ENCODE data around the gene PFDN2. TPM values are rescaled to one million over a fixed set of nuclear protein-coding genes. Genes with fewer than 3 reads are reported as not detected.
A peak's percentile ranks its signal among the peaks of the same experiment; 100 is the strongest.

Gene PFDN2
- total RNA-seq, 1 donor from 2014 or later = 57.9 TPM

GRCh38 chr1:161080441-161081405 is 37.1 kb downstream of the PFDN2 start:
- Mint-ChIP-seq H3K4me3 (ENCODE audit: unreplicated experiment) (no peak overlapping the region), H3K4me1 (ENCODE audit: low read depth) (peaks cover 38% of the 10 kb centered on the region), H3K9me3 (ENCODE audit: low read depth) (no peaks in the 10 kb centered on the region), H3K36me3 (ENCODE audit: low read depth) (no peaks in the 10 kb centered on the region), H3K27ac (ENCODE audit: unreplicated experiment) (peak overlapping the region; percentile 57), H3K27me3 (ENCODE audit: low read depth) (no peaks in the 10 kb centered on the region)
- no peak for DNase-seq (ENCODE audit: low spot score)
- no peak for TF ChIP-seq CTCF (IDR thresholded peaks at IDR 0.05)

- Mint-ChIP-seq H3K9me3 (ENCODE audit: low read depth) (no peaks in the 10 kb centered on the region), H3K4me1 (ENCODE audit: low read depth) (peaks cover 31% of the 10 kb centered on the region), H3K27me3 (ENCODE audit: low read depth) (no peaks in the 10 kb centered on the region), H3K4me3 (ENCODE audit: unreplicated experiment) (no peak overlapping the region), H3K36me3 (ENCODE audit: low read depth) (no peaks in the 10 kb centered on the region), H3K27ac (ENCODE audit: unreplicated experiment) (no peak overlapping the region)
- no peak for TF ChIP-seq CTCF (IDR thresholded peaks at IDR 0.05)
- DNase-seq (ENCODE audit: low spot score) = no peak
Observed at GRCh38 chr1:161079436-161080110, 38.3 kb downstream of the PFDN2 start.

DNA sequence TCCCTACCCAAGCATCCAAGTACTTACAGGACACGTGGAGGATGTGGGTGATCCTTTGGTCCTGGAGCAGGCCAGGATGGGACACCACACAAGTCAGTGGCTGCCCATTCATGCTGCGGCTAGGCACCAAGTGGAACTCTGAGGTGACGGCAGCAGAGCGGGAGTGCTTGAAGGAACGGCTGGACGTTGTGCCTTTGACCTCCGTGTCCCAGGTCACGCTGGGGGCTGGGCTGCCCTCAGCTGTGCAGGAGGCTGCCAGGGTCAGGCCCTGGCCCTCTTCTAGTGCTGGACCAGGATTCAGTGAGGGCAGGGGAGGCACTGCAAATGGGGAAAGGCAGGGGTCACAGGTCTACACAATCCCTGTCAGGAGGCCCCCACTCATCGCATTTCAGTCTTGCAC is 40.4 kb downstream of the PFDN2 start:
- no peaks in the 10 kb centered on the region for H3K9me3 Mint-ChIP-seq (ENCODE audit: low read depth)
- TF ChIP-seq CTCF (IDR thresholded peaks at IDR 0.05) = no peak
- H3K36me3 Mint-ChIP-seq (ENCODE audit: low read depth) = no peaks in the 10 kb centered on the region
- DNase-seq (ENCODE audit: low spot score) = no peak
- H3K4me1 Mint-ChIP-seq (ENCODE audit: low read depth) = peaks cover 14% of the 10 kb centered on the region
- H3K4me3 Mint-ChIP-seq (ENCODE audit: unreplicated experiment) = no peak overlapping the region
- no peak overlapping the region for H3K27ac Mint-ChIP-seq (ENCODE audit: unreplicated experiment)
- no peaks in the 10 kb centered on the region for H3K27me3 Mint-ChIP-seq (ENCODE audit: low read depth)

GRCh38 chr1:161076410-161076809 is 41.4 kb downstream of the PFDN2 start:
- Mint-ChIP-seq H3K27ac (ENCODE audit: unreplicated experiment) (no peak overlapping the region), H3K4me3 (ENCODE audit: unreplicated experiment) (no peak overlapping the region), H3K9me3 (ENCODE audit: low read depth) (no peaks in the 10 kb centered on the region), H3K27me3 (ENCODE audit: low read depth) (no peaks in the 10 kb centered on the region), H3K36me3 (ENCODE audit: low read depth) (no peaks in the 10 kb centered on the region), H3K4me1 (ENCODE audit: low read depth) (peaks cover 14% of the 10 kb centered on the region)
- TF ChIP-seq CTCF (IDR thresholded peaks at IDR 0.05) = no peak
- no peak for DNase-seq (ENCODE audit: low spot score)

GRCh38 chr1:161074676-161075368 is 43.0 kb downstream of the PFDN2 start:
- H3K27ac Mint-ChIP-seq (ENCODE audit: unreplicated experiment) = no peak overlapping the region
- no peaks in the 10 kb centered on the region for H3K9me3 Mint-ChIP-seq (ENCODE audit: low read depth)
- H3K36me3 Mint-ChIP-seq (ENCODE audit: low read depth) = no peaks in the 10 kb centered on the region
- no peak for DNase-seq (ENCODE audit: low spot score)
- no peaks in the 10 kb centered on the region for H3K27me3 Mint-ChIP-seq (ENCODE audit: low read depth)
- no peak overlapping the region for H3K4me3 Mint-ChIP-seq (ENCODE audit: unreplicated experiment)
- H3K4me1 Mint-ChIP-seq (ENCODE audit: low read depth) = no peaks in the 10 kb centered on the region
- no peak for TF ChIP-seq CTCF (IDR thresholded peaks at IDR 0.05)
